Rectal smooth muscle tissue (tissue), 1 donor: Measurements from ENCODE around the gene AMPD3.
A peak's percentile ranks its signal among the peaks of the same experiment; 100 is the strongest.

ENCODE experiments used
- H3K27ac ChIP-seq: one replicate; pipeline ENCODE4 v1.7.0; 2013; ENCODE audit warnings: low read depth, low read length, inconsistent platforms
- H3K27me3 ChIP-seq: one replicate; pipeline ENCODE4 v1.7.0; 2013; ENCODE audit warnings: low read length; ENCODE audit not compliant: control insufficient read depth, insufficient read depth
- H3K36me3 ChIP-seq: one replicate; pipeline ENCODE4 v1.7.0; 2013; ENCODE audit warnings: low read length; ENCODE audit not compliant: control insufficient read depth, insufficient read depth
- H3K4me1 ChIP-seq: one replicate; pipeline ENCODE4 v1.7.0; 2013; ENCODE audit warnings: low read length; ENCODE audit not compliant: control insufficient read depth, insufficient read depth
- H3K4me3 ChIP-seq: one replicate; pipeline ENCODE4 v1.7.0; 2013; ENCODE audit warnings: low read length
- H3K9ac ChIP-seq: one replicate; pipeline ENCODE4 v1.7.0; 2013; ENCODE audit warnings: low read length

The AMPD3 gene

DNA sequence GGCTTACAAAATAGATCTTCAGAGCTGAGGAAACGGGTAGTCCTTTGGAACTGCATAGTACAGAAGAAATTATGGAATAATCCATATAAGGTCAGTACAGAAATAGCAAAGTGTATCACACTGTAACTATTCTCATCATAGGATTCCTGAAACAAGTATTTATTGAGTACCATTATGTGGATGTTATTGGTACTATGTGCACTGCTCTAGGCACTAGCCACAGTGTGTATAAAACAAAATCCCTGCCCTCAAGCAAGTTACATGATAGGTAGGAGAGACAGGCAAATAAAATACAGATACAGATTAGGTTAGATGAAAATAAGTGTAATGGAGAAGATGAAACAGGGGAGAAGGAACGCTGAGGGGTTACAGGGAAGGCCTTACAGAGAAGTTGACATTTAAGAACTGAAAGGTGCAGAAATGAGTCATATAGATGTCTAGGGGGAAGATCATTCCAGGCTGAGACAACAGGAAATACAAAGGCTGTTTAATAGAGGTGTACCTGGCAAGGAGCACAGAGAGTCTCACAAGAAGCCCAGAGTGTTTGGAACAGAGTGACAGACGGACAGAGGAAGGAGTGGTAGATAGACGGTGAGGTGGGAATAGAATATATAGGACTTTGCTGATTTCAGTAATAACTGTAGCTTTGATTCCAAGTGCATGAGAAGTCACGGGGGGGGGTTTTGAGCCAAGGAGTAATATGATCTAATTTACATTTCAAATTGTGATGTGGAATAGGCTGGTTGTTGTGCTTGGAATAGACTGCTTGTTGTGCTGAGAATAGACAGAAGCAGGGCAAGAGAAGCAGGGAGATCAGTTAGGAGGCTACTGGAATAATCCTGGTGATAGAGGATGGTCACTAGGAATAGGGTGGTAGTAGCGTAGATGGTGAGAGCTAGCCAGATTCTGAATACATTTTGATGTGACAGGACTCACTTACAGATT, 72.2 kb downstream of the AMPD3 start:
- H3K4me3 ChIP-seq, result no peak overlapping the region
- H3K36me3 ChIP-seq, result peaks cover 13% of the 10 kb centered on the region
- H3K27me3 ChIP-seq, result no peaks in the 10 kb centered on the region
- H3K27ac ChIP-seq, result no peak overlapping the region
- no peak overlapping the region for H3K9ac ChIP-seq
- H3K4me1 ChIP-seq, result no peaks in the 10 kb centered on the region

DNA sequence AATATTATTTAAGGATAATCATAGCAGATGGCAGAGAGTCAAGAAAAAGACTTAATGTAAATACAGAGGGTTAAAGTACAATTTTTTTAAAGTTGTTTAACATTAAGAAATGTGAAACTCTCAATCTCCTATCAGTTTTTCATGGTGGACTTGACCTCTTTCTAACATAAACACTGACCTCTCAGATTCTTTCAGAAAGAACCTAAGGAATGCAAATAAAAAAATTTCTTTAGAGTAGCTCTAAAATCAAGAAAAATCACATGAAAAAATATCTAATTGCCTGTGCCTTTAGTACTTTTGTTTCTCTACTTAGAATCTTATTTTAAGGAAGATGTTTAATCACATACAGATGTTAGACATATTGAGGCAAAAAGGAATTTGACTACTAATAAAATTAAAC, 73.1 kb downstream of the AMPD3 start:
- H3K9ac ChIP-seq, result no peak overlapping the region
- H3K27ac ChIP-seq, result no peak overlapping the region
- no peak overlapping the region for H3K4me3 ChIP-seq
- H3K27me3 ChIP-seq, result no peaks in the 10 kb centered on the region
- no peaks in the 10 kb centered on the region for H3K4me1 ChIP-seq
- H3K36me3 ChIP-seq, result peaks cover 16% of the 10 kb centered on the region

DNA sequence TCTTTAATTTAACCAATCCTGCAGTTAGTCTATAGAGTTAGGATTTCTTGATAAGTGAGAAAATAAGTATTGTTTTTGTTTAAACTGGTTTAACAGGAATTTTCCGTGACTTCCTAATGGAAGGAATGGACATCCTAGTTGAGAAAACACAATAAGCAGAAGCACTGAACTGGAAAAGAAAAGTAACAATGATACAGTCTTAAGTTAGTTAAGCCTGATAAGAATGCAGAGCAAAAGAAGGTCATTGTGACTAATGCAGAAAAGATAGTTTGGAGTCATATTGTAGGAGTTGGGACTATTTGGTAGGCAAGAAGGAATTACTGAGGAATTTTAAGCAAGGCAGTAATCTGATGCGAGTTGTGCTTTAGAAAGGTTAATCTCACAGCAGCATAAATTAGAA, 74.2 kb downstream of the AMPD3 start:
- H3K36me3 ChIP-seq, result peaks cover 16% of the 10 kb centered on the region
- H3K4me3 ChIP-seq, result no peak overlapping the region
- no peak overlapping the region for H3K27ac ChIP-seq
- H3K27me3 ChIP-seq, result no peaks in the 10 kb centered on the region
- no peak overlapping the region for H3K9ac ChIP-seq
- H3K4me1 ChIP-seq, result no peaks in the 10 kb centered on the region

DNA sequence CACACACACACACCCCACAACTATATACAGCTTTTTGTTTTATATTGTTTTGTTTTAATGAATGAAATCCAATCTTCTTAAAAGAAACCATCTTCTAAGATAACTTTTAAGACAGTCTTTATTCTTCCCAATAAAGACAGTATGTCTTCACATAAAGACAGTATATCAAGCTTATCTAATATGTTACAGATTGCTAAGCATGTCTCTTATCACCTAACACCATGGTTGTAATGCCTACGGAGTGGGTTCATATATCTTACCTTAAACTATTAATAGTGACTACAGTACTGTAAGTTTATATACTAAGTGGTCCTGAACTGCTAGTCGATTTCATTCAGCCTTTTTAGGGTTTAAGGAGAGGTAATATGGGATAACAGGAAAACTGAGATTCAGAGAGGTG, 77.5 kb downstream of the AMPD3 start:
- Histone ChIP-seq H3K27me3 (no peaks in the 10 kb centered on the region), H3K9ac (no peak overlapping the region), H3K4me3 (no peak overlapping the region), H3K27ac (no peak overlapping the region), H3K4me1 (no peaks in the 10 kb centered on the region), H3K36me3 (peaks cover 13% of the 10 kb centered on the region)

DNA sequence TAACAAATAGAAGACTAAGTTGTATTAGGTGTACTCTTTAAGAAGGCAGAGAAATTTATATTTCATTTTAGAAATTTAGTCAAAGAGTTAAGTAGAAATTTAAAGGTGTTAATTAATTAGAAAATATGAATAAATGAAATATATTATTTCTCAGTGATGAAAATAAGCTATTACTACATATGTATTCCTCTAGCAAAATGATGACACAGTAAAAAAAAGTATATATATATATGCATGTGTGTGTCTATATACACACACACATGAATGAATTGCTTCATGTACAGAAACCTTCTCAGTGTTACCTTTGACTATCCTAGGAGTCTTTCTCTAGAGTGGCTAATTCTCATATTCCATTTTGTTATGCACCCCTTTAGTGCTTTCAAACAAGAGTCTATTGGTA, 78.3 kb downstream of the AMPD3 start:
- Histone ChIP-seq H3K9ac (no peak overlapping the region), H3K4me1 (no peaks in the 10 kb centered on the region), H3K27ac (no peak overlapping the region), H3K36me3 (peaks cover 13% of the 10 kb centered on the region), H3K27me3 (no peaks in the 10 kb centered on the region), H3K4me3 (no peak overlapping the region)

DNA sequence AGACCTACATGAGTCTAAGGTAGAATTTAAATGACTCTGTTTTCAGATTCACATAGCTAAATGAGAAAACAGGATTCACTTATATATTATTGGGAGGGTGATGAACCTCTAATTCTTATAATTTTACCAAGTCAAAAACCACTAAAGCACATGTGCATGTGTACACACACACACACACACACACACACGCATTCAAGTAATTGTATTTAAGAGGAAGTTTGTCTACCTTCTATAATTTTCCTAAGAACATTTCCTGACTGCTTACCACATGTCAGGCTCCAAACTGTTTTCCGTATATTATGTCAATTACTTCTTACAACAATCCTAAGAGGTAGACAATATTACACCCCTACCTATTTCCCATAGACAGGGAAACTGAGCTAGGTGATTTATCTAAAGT, 79.3 kb downstream of the AMPD3 start:
- H3K4me1 ChIP-seq, result no peaks in the 10 kb centered on the region
- H3K27ac ChIP-seq, result no peak overlapping the region
- H3K27me3 ChIP-seq, result no peaks in the 10 kb centered on the region
- peaks cover 7% of the 10 kb centered on the region for H3K36me3 ChIP-seq
- H3K9ac ChIP-seq, result no peak overlapping the region
- H3K4me3 ChIP-seq, result no peak overlapping the region

DNA sequence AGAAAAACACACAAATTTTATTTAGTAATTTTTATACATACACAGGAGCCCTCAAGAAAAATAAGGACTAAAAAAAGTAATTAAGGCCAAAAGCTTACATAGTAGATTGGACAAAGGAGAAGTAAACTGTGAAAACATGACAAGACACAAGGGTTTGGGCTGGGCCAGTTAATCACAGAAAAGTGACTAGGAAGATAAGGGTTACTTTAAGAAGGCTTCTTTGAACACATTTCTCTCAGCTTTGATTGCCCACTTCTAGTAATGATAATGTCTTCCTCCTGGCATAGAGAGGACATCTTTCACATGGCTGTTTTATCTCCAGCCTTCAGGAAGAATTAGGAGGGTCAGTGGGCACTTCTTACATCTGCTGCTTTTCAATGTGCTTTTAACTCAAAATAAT, 82.5 kb downstream of the AMPD3 start:
- no peak overlapping the region for H3K4me3 ChIP-seq
- H3K4me1 ChIP-seq, result peaks cover 7% of the 10 kb centered on the region
- no peaks in the 10 kb centered on the region for H3K27me3 ChIP-seq
- peaks cover 3% of the 10 kb centered on the region for H3K36me3 ChIP-seq
- no peak overlapping the region for H3K27ac ChIP-seq
- no peak overlapping the region for H3K9ac ChIP-seq

DNA sequence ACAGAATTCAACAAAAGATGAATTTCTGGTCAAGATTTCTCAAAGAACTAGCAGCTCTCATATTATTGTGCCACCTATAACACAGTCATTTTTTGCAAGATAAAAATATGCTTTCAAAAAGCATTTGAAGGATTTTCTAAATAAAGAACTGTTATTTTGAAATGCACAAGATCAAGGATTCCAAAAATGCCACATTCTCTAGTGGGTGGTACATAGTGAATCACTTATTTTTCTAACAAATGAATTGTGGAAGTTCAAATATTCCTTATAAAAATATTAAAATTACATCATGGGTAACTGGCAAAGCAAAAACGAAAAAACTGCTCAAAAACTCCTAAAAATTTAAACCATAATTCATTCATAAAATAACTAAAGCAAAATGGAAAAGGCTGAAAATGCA, 83.9 kb downstream of the AMPD3 start:
- Histone ChIP-seq H3K27ac (no peak overlapping the region), H3K9ac (no peak overlapping the region), H3K36me3 (no peaks in the 10 kb centered on the region), H3K4me3 (no peak overlapping the region), H3K27me3 (no peaks in the 10 kb centered on the region), H3K4me1 (peaks cover 7% of the 10 kb centered on the region)

DNA sequence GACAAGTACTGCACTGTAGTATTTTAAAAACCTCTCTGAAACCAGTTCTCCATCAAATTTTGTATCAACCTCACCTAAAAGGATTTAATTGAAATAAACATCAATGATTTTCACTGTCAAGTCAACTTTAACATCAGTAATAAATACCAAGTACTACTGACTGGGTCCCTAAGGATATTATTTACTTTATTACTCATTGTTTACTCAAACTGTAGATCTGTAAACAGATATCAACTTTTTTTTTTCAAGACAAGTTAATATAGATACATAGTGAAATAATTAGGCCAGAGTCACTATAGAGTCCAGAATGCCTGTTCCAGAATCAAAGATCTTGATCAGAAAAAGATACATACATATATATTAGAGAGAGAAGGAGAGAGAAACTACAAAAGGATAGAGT, 84.3 kb downstream of the AMPD3 start:
- no peaks in the 10 kb centered on the region for H3K36me3 ChIP-seq
- no peak overlapping the region for H3K4me3 ChIP-seq
- no peak overlapping the region for H3K9ac ChIP-seq
- no peaks in the 10 kb centered on the region for H3K27me3 ChIP-seq
- H3K4me1 ChIP-seq, result peaks cover 7% of the 10 kb centered on the region
- no peak overlapping the region for H3K27ac ChIP-seq

DNA sequence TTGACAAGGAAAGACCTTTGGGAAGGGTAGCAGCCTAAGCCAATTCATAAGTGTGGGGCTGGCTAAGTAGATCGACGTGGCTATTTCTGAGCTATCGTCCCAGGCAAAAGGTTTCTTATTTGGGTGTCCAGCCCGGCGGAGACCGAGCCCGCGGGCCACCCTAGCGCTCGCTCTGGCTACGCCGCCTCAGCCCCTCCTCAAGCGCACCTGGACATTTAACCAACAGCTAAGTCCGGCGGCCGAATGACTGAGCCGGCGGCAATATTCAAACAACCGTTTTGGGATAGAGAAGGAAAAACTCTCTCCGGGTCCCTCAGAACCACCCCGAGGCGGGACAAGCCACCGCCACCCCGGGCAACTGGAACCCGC, 85.5 kb downstream of the AMPD3 start:
- Histone ChIP-seq H3K36me3 (no peaks in the 10 kb centered on the region), H3K4me3 (peak overlapping the region; percentile 93), H3K4me1 (peaks cover 7% of the 10 kb centered on the region)

DNA sequence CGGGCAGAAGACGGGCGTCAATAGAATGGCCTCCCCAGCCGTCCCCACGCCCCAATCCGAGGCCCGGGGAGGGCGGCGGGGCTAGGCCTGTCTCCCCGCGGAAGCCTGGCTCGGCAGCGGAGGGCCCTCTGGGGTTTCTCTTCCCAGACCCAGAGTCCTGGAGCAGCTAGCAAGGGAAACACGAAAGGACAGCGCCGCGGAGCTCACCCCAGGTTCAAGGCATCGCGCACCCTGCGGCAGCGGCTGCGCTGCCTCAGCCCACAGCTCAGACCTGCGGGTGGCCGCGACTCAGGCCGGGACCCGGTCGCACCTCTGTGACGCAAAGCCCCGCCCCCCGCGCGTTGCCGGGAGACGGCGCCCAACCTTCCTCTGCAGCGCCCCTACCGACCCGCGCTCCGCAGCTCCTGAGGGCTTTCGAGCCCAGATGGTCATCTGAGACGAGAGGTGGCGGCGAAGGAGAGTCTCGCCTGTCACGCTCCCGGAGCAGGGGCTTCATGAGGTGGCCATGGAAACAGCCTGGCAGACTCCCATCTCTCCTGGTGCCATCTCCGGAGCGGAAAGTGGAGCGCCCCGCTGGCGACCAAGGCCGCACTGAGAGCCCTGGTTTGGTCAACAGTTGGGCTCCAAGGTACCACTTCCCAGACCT, 86.0 kb downstream of the AMPD3 start, which contains the start of gene RNF141:
Gene RNF141, minus strand, starts transcription at position 273 of the 646 bp plus-strand sequence. CDS start 7,029 bp downstream, outside the sequence.
- Histone ChIP-seq H3K4me1 (peaks cover 7% of the 10 kb centered on the region), H3K27ac (peak within 1 kb of the TSS; percentile 83), H3K27me3 (no peaks in the 10 kb centered on the region), H3K36me3 (no peaks in the 10 kb centered on the region), H3K4me3 (peak within 1 kb of the TSS; percentile 93), H3K9ac (peak within 1 kb of the TSS; percentile 87)

More for the DNA sequence above, 85.5 kb downstream of the AMPD3 start:
- Histone ChIP-seq H3K9ac (peak overlapping the region; percentile 87), H3K27ac (peak overlapping the region; percentile 83), H3K27me3 (no peaks in the 10 kb centered on the region)

DNA sequence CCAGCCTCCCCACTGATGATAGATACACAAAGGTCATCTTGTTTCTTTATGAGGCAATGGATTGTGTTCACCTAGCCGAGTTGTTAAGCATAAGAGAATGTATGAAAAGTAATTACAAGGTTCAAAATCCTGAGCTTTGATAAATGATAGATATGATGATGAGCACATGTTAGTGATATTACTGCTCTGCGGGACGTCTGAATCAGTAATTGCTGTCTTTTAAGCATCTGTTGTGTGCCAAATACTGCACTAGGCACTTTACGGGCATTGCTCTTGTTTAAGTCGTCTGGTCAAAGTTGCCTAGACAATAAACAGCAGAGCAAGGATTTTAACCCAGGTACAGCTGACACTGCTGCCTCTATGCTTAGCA, 86.5 kb downstream of the AMPD3 start:
- H3K4me3 ChIP-seq, result peak overlapping the region; percentile 93
- H3K36me3 ChIP-seq, result no peaks in the 10 kb centered on the region
- no peaks in the 10 kb centered on the region for H3K27me3 ChIP-seq
- H3K4me1 ChIP-seq, result peaks cover 7% of the 10 kb centered on the region
- peak overlapping the region; percentile 10 for H3K27ac ChIP-seq
- H3K9ac ChIP-seq, result no peak overlapping the region
